Naive B cell (primary cell): ENCODE results near the gene FAM221B. TPM values are rescaled to one million over a fixed set of nuclear protein-coding genes. Genes with fewer than 3 reads are reported as not detected.

Experiments used
- ATAC-seq, 2 donors: fragments of 150-1000 bp; cut with Tn5 transposase; 2 replicates each; pipeline ENCODE4 v1.10.0; 2021; ENCODE audit warnings: low read depth in 2 of 2, mild to moderate bottlenecking in 2 of 2, moderate library complexity in 2 of 2
- DNase-seq: peaks from one replicate; pipeline ENCODE4 v3.0.0; 2022
- H3K27ac Mint-ChIP-seq, 6 donors: one replicate each; pipeline ENCODE4 v1.8.0; 2020 to 2022; ENCODE audit warnings: mild to moderate bottlenecking in 6 of 6, mixed read lengths in 6 of 6, moderate library complexity in 5 of 6, inconsistent platforms in 2 of 6
- H3K27me3 Mint-ChIP-seq, 3 donors: one replicate each; pipeline ENCODE4 v1.8.0; 2021 to 2022; ENCODE audit warnings: mixed read lengths in 3 of 3, mild to moderate bottlenecking in 1 of 3
- H3K36me3 Mint-ChIP-seq, 2 donors: one replicate each; pipeline ENCODE4 v1.8.0; 2020 to 2022; ENCODE audit warnings: mixed read lengths in 2 of 2, inconsistent platforms in 1 of 2, mild to moderate bottlenecking in 1 of 2
- H3K4me1 Mint-ChIP-seq, 3 donors: one replicate each; pipeline ENCODE4 v1.8.0; 2020 to 2022; ENCODE audit warnings: mixed read lengths in 3 of 3, inconsistent platforms in 1 of 3, mild to moderate bottlenecking in 1 of 3, moderate library complexity in 1 of 3
- H3K4me3 Mint-ChIP-seq, 8 donors: one replicate each; pipeline ENCODE4 v1.8.0; 2020 to 2022; ENCODE audit warnings: mild to moderate bottlenecking in 8 of 8, mixed read lengths in 8 of 8, moderate library complexity in 8 of 8, inconsistent platforms in 2 of 8
- H3K9me3 Mint-ChIP-seq, 7 donors: one replicate each; pipeline ENCODE4 v1.8.0; 2020 to 2022; ENCODE audit warnings: mixed read lengths in 7 of 7, mild to moderate bottlenecking in 5 of 7, inconsistent platforms in 2 of 7, moderate library complexity in 1 of 7
- polyA plus RNA-seq, 6 donors: library from polyadenylated mRNA; unstranded; fragments of 300-500 nt; fragmentation: Illumina TruSeq; gene quantifications; one replicate each; pipeline ENCODE4 v1.2.3, GENCODE V29; 2021; ENCODE audit warnings: low read depth in 6 of 6

FAM221B gene
- polyA plus RNA-seq, 6 donors from 2014 or later = not detected

DNA sequence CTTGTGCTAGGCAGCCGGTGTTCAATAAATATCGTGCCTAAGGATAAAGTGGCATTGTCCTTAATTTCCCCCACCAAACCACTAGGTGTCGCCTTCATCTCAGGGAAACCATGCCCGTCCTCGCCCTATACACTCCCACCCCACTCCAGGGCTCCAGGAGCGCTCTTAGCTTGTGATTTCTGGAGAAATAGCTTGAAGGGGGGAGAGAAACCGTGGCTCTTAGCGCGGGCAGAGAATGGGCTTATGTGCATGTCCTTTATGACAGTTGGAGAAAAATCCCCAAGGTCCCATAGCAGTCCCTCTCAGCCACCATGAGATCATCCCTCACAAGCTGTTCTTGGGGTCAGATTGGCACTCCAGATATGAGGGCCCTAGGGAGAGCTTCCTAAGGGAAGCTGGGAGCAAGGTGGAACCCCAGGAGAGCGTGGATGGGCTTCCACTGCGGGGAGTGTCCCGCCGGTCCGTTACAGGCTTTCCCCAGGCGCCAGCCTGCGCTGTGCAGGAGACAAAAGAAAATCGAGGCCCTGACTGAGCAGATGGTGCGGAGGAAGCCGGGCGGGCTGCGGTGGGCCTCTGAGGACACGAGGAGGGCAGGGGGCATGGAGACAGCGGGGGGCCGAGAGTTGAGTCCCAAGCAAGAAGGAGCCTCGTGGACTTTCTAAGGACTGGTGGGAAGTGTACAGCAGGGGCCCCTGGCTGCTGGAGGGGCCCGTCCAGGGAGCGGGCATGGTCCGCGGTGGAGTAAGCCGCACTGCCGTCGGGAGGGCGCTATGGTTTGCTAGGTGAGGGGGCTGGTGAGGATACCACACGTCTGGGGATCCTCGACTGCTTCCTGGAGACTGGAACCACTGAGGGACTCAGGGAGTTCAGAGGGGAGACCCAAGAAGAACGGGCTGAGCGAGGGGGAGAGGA, 37.9 kb downstream of the FAM221B start:
- DNase-seq = peak; percentile 58
- Mint-ChIP-seq H3K27me3 (peaks cover 3 to 10% (median 8%) of the 10 kb centered on the region in 3 donors), H3K4me3 (peak overlapping the region in 5 of 8 donors; percentile 36 to 78 (median 63)), H3K36me3 (peaks cover 5 to 7% of the 10 kb centered on the region in 2 donors), H3K9me3 (no peaks in the 10 kb centered on the region), H3K4me1 (peaks cover 12% of the 10 kb centered on the region in 3 donors), H3K27ac (peak overlapping the region in 3 of 6 donors; percentile 28 to 72 (median 53))
- peak; percentile 87 to 92 for ATAC-seq

DNA sequence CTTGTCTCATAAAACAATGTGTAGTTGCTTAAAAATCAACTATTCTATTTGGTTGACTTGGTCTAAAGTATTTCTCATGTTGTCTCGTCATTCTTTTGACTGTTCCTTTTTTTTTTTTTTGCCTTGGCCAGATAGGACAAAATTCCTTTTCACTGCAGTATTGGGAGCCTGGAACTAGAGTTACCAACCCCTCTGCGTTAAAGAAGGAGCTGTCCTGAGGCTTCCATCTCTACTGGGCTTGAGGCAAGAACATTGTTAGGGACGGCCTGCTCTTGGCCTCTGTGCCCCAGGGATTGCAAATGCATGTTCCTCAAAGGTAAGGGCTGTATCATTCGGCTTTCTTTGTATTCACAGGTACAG, 38.5 kb downstream of the FAM221B start:
- peaks cover 3 to 10% (median 8%) of the 10 kb centered on the region in 3 donors for H3K27me3 Mint-ChIP-seq
- peak overlapping the region in 1 of 8 donors; percentile 36 for H3K4me3 Mint-ChIP-seq
- H3K27ac Mint-ChIP-seq = peak overlapping the region in 2 of 6 donors; percentile 28 to 72
- H3K36me3 Mint-ChIP-seq = peaks cover 5 to 10% of the 10 kb centered on the region in 2 donors
- H3K4me1 Mint-ChIP-seq = peaks cover 12 to 15% (median 12%) of the 10 kb centered on the region in 3 donors
- no peaks in the 10 kb centered on the region for H3K9me3 Mint-ChIP-seq
- peak in 1 of 2 donors; percentile 14 for ATAC-seq
- DNase-seq = no peak

DNA sequence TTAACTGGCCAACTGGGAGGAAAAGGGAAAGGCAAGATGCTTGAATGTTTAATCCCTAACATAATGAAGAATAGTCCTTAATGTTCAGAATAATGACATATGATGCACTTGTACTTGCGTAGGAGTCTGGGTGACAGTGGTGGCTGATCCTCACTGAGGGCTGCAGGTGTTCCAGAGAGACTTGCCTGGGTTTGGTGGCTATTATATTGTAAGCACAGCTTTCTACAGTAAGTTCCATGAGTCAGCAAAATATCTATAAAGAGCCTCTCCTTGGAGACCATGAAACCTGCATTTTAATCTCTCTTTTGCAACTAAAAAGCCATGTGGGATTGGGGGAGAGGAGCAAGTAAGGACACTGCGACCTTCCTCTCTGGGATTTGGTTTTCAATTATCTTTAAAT, 39.0 kb downstream of the FAM221B start:
- H3K4me3 Mint-ChIP-seq = no peak overlapping the region
- DNase-seq (no peak), ATAC-seq (no peak)
- H3K27ac Mint-ChIP-seq = no peak overlapping the region
- H3K36me3 Mint-ChIP-seq = peaks cover 4 to 10% of the 10 kb centered on the region in 2 donors
- peaks cover 3 to 10% (median 8%) of the 10 kb centered on the region in 3 donors for H3K27me3 Mint-ChIP-seq
- peaks cover 12 to 15% (median 12%) of the 10 kb centered on the region in 3 donors for H3K4me1 Mint-ChIP-seq
- H3K9me3 Mint-ChIP-seq = no peaks in the 10 kb centered on the region

DNA sequence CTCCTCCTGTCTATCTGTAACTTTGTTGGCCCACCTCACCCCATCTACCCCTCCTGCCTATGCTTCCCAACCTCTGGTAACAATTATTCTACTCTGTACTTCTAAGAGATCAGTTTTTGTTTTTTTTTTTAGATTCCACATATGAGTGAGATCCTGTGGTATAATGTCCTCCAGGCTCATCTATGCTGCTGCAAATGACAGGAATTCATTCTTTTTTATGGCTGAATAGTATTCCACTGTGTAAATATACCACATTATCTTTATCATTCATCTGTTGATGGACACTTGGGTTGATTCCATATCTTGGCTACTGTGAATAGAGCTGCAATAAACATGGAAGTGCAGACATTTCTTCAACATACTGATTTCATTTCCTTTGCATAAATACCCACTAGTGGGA, 45.1 kb downstream of the FAM221B start:
- no peaks in the 10 kb centered on the region for H3K27me3 Mint-ChIP-seq
- no peak for ATAC-seq
- H3K4me1 Mint-ChIP-seq = peaks cover 0 to 10% (median 5%) of the 10 kb centered on the region in 3 donors

DNA sequence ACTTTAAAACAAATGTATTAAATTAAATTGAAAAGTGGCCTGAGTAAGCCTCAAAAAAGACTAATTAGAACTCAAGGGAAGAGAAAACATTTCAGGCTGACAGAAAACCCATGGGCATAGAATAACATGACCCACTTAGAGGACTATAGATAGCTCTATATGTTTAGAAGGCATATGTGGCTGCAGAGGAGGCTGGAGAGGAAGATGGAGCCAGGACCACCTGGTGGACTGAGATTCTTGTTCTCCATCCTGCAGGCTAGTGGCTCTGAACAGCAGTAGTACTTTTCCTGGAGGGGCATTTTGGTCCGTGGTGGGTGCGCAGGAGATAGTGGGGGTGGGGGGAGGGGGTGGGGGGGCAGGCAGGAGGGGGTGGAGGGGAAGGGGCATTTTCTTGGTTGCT, 47.5 kb downstream of the FAM221B start:
- no peak for ATAC-seq
- peak overlapping the region in 1 of 6 donors; percentile 39 for H3K27ac Mint-ChIP-seq
- H3K27me3 Mint-ChIP-seq = no peaks in the 10 kb centered on the region
- no peak for DNase-seq
- H3K4me3 Mint-ChIP-seq = no peak overlapping the region
- H3K9me3 Mint-ChIP-seq = peaks cover 0 to 7% (median 0%) of the 10 kb centered on the region in 7 donors
- H3K36me3 Mint-ChIP-seq = peaks cover 16 to 17% of the 10 kb centered on the region in 2 donors
- peaks cover 4 to 12% (median 10%) of the 10 kb centered on the region in 3 donors for H3K4me1 Mint-ChIP-seq

More for the DNA sequence above, 45.1 kb downstream of the FAM221B start:
- Mint-ChIP-seq H3K36me3 (peaks cover 16 to 20% of the 10 kb centered on the region in 2 donors), H3K9me3 (peaks cover 0 to 7% (median 0%) of the 10 kb centered on the region in 7 donors), H3K27ac (peak overlapping the region in 1 of 6 donors; percentile 12), H3K4me3 (no peak overlapping the region)
- DNase-seq = no peak

GRCh38 chr9:35778496-35778895, 50.0 kb downstream of the FAM221B start:
- no peak overlapping the region for H3K4me3 Mint-ChIP-seq
- H3K27me3 Mint-ChIP-seq = no peaks in the 10 kb centered on the region
- peak overlapping the region in 1 of 6 donors; percentile 22 for H3K27ac Mint-ChIP-seq
- DNase-seq (no peak), ATAC-seq (no peak)
- H3K9me3 Mint-ChIP-seq = peaks cover 0 to 2% (median 0%) of the 10 kb centered on the region in 7 donors
- H3K4me1 Mint-ChIP-seq = peaks cover 17 to 29% (median 22%) of the 10 kb centered on the region in 3 donors
- H3K36me3 Mint-ChIP-seq = peaks cover 3 to 8% of the 10 kb centered on the region in 2 donors

- H3K4me1 Mint-ChIP-seq = peaks cover 17 to 25% (median 22%) of the 10 kb centered on the region in 3 donors
- peak overlapping the region in 4 of 6 donors; percentile 39 to 75 (median 60) for H3K27ac Mint-ChIP-seq
- peak overlapping the region in 3 of 8 donors; percentile 21 to 33 (median 30) for H3K4me3 Mint-ChIP-seq
- H3K27me3 Mint-ChIP-seq = no peaks in the 10 kb centered on the region
- ATAC-seq = peak; percentile 72 to 75
- DNase-seq = no peak
- H3K9me3 Mint-ChIP-seq = no peaks in the 10 kb centered on the region
- H3K36me3 Mint-ChIP-seq = peaks cover 0 to 4% of the 10 kb centered on the region in 2 donors
These were observed 52.5 kb downstream of the FAM221B start for GRCh38 chr9:35776018-35776417.

- H3K4me3 Mint-ChIP-seq = no peak overlapping the region
- peak overlapping the region in 5 of 6 donors; percentile 32 to 81 (median 47) for H3K27ac Mint-ChIP-seq
- H3K36me3 Mint-ChIP-seq = peaks cover 0 to 2% of the 10 kb centered on the region in 2 donors
- no peaks in the 10 kb centered on the region for H3K9me3 Mint-ChIP-seq
- no peaks in the 10 kb centered on the region for H3K27me3 Mint-ChIP-seq
- H3K4me1 Mint-ChIP-seq = peaks cover 17 to 23% (median 22%) of the 10 kb centered on the region in 3 donors
- ATAC-seq (no peak), DNase-seq (no peak)
These were observed 53.5 kb downstream of the FAM221B start for GRCh38 chr9:35774907-35775635.

DNA sequence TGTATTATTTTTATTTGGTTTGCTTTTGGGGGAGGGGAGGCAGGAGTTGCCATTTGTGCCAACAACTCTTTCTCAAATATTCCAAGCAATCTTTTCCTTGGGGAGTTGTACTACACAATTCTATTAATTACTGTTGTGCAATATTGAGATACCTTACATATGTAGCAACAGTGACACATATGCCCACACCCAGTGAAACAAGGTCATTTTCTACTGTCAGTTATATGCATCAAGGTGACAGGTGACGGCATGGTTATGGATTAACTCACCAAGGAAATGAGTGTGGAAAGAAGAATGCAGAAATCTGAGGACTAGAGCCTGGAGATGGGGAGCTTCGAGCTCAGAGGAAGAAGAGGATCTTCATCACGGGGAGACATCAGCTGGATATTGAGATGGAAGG, 56.6 kb downstream of the FAM221B start:
- H3K9me3 Mint-ChIP-seq = no peaks in the 10 kb centered on the region
- no peak overlapping the region for H3K27ac Mint-ChIP-seq
- H3K4me3 Mint-ChIP-seq = no peak overlapping the region
- H3K4me1 Mint-ChIP-seq = peaks cover 13 to 31% (median 31%) of the 10 kb centered on the region in 3 donors
- DNase-seq (no peak), ATAC-seq (no peak)
- no peaks in the 10 kb centered on the region for H3K27me3 Mint-ChIP-seq
- H3K36me3 Mint-ChIP-seq = no peaks in the 10 kb centered on the region

- Mint-ChIP-seq H3K27me3 (no peaks in the 10 kb centered on the region), H3K9me3 (no peaks in the 10 kb centered on the region), H3K27ac (no peak overlapping the region), H3K36me3 (no peaks in the 10 kb centered on the region), H3K4me3 (no peak overlapping the region), H3K4me1 (peaks cover 13 to 31% (median 31%) of the 10 kb centered on the region in 3 donors)
- ATAC-seq = no peak
- no peak for DNase-seq
These were observed 57.0 kb downstream of the FAM221B start for GRCh38 chr9:35771534-35771933.

DNA sequence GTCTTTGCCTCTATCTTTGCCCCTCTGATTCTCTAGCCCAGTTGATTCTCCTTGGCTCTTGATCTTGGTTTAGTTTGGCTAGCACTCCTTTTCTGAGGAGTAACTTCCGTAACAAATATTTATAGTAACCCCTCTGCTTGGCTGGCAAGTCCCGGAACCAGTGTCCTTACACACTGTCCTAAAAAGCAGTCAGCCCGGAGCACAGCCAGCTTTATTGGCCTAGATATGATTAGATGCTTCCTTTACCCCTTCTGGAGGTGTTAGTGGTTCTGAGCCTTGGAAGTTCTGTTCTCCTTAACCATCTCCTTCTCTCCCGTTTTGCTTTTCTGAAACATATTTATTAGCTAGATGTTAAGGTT, 57.5 kb downstream of the FAM221B start:
- Mint-ChIP-seq H3K4me3 (no peak overlapping the region), H3K27ac (no peak overlapping the region), H3K27me3 (no peaks in the 10 kb centered on the region), H3K9me3 (no peaks in the 10 kb centered on the region), H3K4me1 (peaks cover 10 to 31% (median 27%) of the 10 kb centered on the region in 3 donors), H3K36me3 (no peaks in the 10 kb centered on the region)
- ATAC-seq (no peak), DNase-seq (no peak)

DNA sequence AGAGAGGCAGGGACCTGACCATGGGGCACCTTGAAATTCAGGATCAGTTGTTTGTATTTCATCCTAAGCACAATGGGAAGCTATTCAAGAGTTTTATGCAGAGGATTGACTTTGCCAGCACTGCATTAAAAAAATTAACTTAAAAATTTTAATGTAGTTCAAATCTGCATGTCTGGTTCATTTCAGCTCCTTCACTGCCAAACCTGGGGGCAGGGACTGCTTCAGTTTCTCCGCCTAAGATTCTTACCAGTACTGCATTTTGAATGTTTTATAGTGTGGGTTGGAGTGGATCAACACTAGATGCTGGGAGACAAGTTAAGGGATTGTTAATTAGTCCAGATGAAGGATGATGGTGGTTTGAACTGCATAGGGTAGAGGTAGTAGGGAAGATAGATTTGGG, 58.8 kb downstream of the FAM221B start:
- Mint-ChIP-seq H3K36me3 (no peaks in the 10 kb centered on the region), H3K9me3 (no peaks in the 10 kb centered on the region)

GRCh38 chr9:35767458-35767857, 61.1 kb downstream of the FAM221B start:
- Mint-ChIP-seq H3K4me1 (peaks cover 10 to 21% (median 14%) of the 10 kb centered on the region in 3 donors), H3K4me3 (no peak overlapping the region), H3K36me3 (no peaks in the 10 kb centered on the region), H3K9me3 (no peaks in the 10 kb centered on the region), H3K27ac (peak overlapping the region in 1 of 6 donors; percentile 40), H3K27me3 (no peaks in the 10 kb centered on the region)
- DNase-seq (no peak), ATAC-seq (no peak)

More for the DNA sequence above, 58.8 kb downstream of the FAM221B start:
- no peak for ATAC-seq
- no peak overlapping the region for H3K27ac Mint-ChIP-seq
- no peaks in the 10 kb centered on the region for H3K27me3 Mint-ChIP-seq
- no peak overlapping the region for H3K4me3 Mint-ChIP-seq
- no peak for DNase-seq
- peaks cover under 1 to 22% (median 14%) of the 10 kb centered on the region in 3 donors for H3K4me1 Mint-ChIP-seq
